Measurements from ENCODE around the gene BCKDHB.

The BCKDHB gene

GRCh38 chr6:80170433-80170832 is 64.0 kb downstream of the BCKDHB start:
- Histone ChIP-seq H3K9me3 (ENCODE audit: control insufficient read depth, insufficient read depth, low read length) (no peaks in the 10 kb centered on the region), H3K4me3 (ENCODE audit: low read length) (no peak overlapping the region), H3K27me3 (ENCODE audit: control insufficient read depth, low read length) (no peaks in the 10 kb centered on the region), H3K36me3 (ENCODE audit: control insufficient read depth, low read length) (no peaks in the 10 kb centered on the region), H4K20me1 (ENCODE audit: control insufficient read depth, insufficient read depth, low read depth, low read length) (no peaks in the 10 kb centered on the region), H3K79me2 (ENCODE audit: control insufficient read depth, low read length) (no peaks in the 10 kb centered on the region), H3K27ac (ENCODE audit: low read depth, low read length) (no peak overlapping the region), H3K9me2 (replicated peaks; ENCODE audit: control insufficient read depth, low read length) (no peaks in the 10 kb centered on the region), H3F3A (ENCODE audit: control insufficient read depth, insufficient read depth) (no peaks in the 10 kb centered on the region), H3K4me1 (ENCODE audit: control insufficient read depth, low read length) (no peaks in the 10 kb centered on the region), H3K4me2 (ENCODE audit: low read length) (no peak overlapping the region)
- TF ChIP-seq, protein P1, sequence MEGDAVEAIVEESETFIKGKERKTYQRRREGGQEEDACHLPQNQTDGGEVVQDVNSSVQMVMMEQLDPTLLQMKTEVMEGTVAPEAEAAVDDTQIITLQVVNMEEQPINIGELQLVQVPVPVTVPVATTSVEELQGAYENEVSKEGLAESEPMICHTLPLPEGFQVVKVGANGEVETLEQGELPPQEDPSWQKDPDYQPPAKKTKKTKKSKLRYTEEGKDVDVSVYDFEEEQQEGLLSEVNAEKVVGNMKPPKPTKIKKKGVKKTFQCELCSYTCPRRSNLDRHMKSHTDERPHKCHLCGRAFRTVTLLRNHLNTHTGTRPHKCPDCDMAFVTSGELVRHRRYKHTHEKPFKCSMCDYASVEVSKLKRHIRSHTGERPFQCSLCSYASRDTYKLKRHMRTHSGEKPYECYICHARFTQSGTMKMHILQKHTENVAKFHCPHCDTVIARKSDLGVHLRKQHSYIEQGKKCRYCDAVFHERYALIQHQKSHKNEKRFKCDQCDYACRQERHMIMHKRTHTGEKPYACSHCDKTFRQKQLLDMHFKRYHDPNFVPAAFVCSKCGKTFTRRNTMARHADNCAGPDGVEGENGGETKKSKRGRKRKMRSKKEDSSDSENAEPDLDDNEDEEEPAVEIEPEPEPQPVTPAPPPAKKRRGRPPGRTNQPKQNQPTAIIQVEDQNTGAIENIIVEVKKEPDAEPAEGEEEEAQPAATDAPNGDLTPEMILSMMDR (IDR thresholded peaks at IDR 0.05; ENCODE audit: low read depth, low read length, poor library complexity, severe bottlenecking), result no peak
- no peak for TF ChIP-seq EZH2phosphoT487 (IDR thresholded peaks at IDR 0.05; ENCODE audit: borderline replicate concordance, low read length)

DNA sequence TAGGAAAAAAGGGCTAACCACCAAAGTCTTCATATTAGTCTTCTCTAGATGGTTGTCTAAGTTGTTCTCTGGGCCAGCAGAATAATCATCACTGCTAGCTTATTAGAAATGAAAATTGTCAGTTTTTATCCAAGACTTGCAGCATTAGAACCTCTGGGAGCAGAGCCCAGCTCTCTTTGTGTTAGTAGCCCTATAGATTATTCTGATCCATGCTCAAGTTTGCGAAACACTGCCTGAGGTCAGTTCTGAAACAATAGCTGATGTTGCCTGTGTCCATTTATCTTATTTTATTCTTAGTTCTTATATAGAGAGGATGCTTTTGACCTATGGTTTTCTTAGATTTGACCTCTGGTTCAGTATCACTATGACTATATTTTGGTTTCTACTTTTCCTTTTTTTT is 66.9 kb downstream of the BCKDHB start:
- no peaks in the 10 kb centered on the region for H3K79me2 ChIP-seq (ENCODE audit: control insufficient read depth, low read length)
- TF ChIP-seq EZH2phosphoT487 (IDR thresholded peaks at IDR 0.05; ENCODE audit: borderline replicate concordance, low read length), result no peak
- TF ChIP-seq, protein P1 (IDR thresholded peaks at IDR 0.05; ENCODE audit: low read depth, low read length, poor library complexity, severe bottlenecking), result no peak
- no peak overlapping the region for H3K4me2 ChIP-seq (ENCODE audit: low read length)
- no peaks in the 10 kb centered on the region for H3K36me3 ChIP-seq (ENCODE audit: control insufficient read depth, low read length)
- no peaks in the 10 kb centered on the region for H3K27me3 ChIP-seq (ENCODE audit: control insufficient read depth, low read length)
- H3K27ac ChIP-seq (ENCODE audit: low read depth, low read length), result no peak overlapping the region
- no peaks in the 10 kb centered on the region for H3K4me1 ChIP-seq (ENCODE audit: control insufficient read depth, low read length)
- H3K4me3 ChIP-seq (ENCODE audit: low read length), result no peak overlapping the region
- no peaks in the 10 kb centered on the region for H3F3A ChIP-seq (ENCODE audit: control insufficient read depth, insufficient read depth)
- H3K9me3 ChIP-seq (ENCODE audit: control insufficient read depth, insufficient read depth, low read length), result no peaks in the 10 kb centered on the region
- no peaks in the 10 kb centered on the region for H4K20me1 ChIP-seq (ENCODE audit: control insufficient read depth, insufficient read depth, low read depth, low read length)
- no peaks in the 10 kb centered on the region for H3K9me2 ChIP-seq (replicated peaks; ENCODE audit: control insufficient read depth, low read length)

DNA sequence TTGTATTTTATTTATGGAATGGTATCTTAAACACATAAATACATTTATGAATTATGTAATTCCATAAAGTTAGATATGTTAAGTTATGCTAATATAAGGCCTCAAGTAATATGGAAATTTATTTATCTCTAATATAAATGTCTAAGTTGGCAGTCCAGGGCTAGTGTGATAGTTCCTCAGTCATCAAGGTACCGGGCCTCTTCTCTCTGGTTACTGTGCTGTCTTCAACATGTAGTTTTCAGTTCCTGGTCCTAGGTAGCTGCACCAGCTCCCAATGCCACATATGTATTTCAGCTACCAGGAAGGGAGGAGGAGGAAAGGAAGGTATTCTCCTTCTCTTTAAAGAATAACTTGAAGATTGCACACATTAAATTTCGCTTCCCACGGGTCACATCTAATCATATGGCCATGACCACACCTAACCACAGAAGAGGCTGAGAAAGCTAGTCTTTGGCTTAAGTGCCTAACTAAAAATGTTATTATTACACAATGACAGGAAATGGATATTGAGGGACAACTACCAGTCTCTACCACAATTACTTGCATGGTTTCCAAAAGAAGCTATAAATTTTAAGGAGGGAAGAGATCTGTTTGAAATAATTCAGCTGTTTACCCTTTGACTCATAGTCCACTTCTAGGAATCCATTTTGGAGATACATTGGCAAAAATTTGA is 68.6 kb downstream of the BCKDHB start:
- no peak overlapping the region for H3K4me2 ChIP-seq (ENCODE audit: low read length)
- no peaks in the 10 kb centered on the region for H3K27me3 ChIP-seq (ENCODE audit: control insufficient read depth, low read length)
- no peak overlapping the region for H3K27ac ChIP-seq (ENCODE audit: low read depth, low read length)
- no peaks in the 10 kb centered on the region for H3F3A ChIP-seq (ENCODE audit: control insufficient read depth, insufficient read depth)
- no peaks in the 10 kb centered on the region for H3K36me3 ChIP-seq (ENCODE audit: control insufficient read depth, low read length)
- H4K20me1 ChIP-seq (ENCODE audit: control insufficient read depth, insufficient read depth, low read depth, low read length), result no peaks in the 10 kb centered on the region
- H3K9me2 ChIP-seq (replicated peaks; ENCODE audit: control insufficient read depth, low read length), result no peaks in the 10 kb centered on the region
- H3K4me3 ChIP-seq (ENCODE audit: low read length), result no peak overlapping the region
- no peaks in the 10 kb centered on the region for H3K79me2 ChIP-seq (ENCODE audit: control insufficient read depth, low read length)
- no peaks in the 10 kb centered on the region for H3K9me3 ChIP-seq (ENCODE audit: control insufficient read depth, insufficient read depth, low read length)
- TF ChIP-seq EZH2phosphoT487 (IDR thresholded peaks at IDR 0.05; ENCODE audit: borderline replicate concordance, low read length), result no peak
- TF ChIP-seq, protein P1 (IDR thresholded peaks at IDR 0.05; ENCODE audit: low read depth, low read length, poor library complexity, severe bottlenecking), result no peak
- no peaks in the 10 kb centered on the region for H3K4me1 ChIP-seq (ENCODE audit: control insufficient read depth, low read length)

All from DOHH2 (cell line).